CD4-positive, alpha-beta memory T cell (primary cell): ENCODE data around the gene PABPC1L. TPM values are rescaled to one million over a fixed set of nuclear protein-coding genes. Genes with fewer than 3 reads are reported as not detected.
A peak's percentile ranks its signal among the peaks of the same experiment; 100 is the strongest.
"Not testable (repeated sequence)": the region's sequence is repeated elsewhere in the genome, so short reads cannot be mapped to it uniquely, and the experiment has no call there.

Experiments used
- CTCF ChIA-PET: fragments of 350-600 bp; sonication (Branson Sonifier 250); formaldehyde crosslinking; loops from one replicate; lab custom pipeline; 2021; ENCODE audit warnings: inconsistent platforms; ENCODE audit not compliant: partially characterized antibody; lab: Charles Lee
- POLR2A ChIA-PET: fragments of 350-600 bp; sonication (Branson Sonifier 250); formaldehyde crosslinking; loops from one replicate; lab custom pipeline; 2021; ENCODE audit not compliant: partially characterized antibody; lab: Charles Lee
- DNase-seq, 5 donors: peaks; one replicate each; pipeline versions ENCODE4 v3.0.0 to v3.0.0-alpha.2; 2020 to 2022; ENCODE audit warnings: mixed read lengths in 1 of 5
- H3K27ac ChIP-seq: one replicate; pipeline ENCODE4 v1.7.0; 2013; ENCODE audit warnings: low read depth, low read length
- H3K27me3 ChIP-seq: 2 replicates; pipeline ENCODE4 v1.7.0; 2013; ENCODE audit warnings: mild to moderate bottlenecking, low read length, moderate library complexity; ENCODE audit not compliant: insufficient read depth
- H3K36me3 ChIP-seq: 2 replicates; pipeline ENCODE4 v1.7.0; 2013; ENCODE audit warnings: mild to moderate bottlenecking, low read length, moderate library complexity; ENCODE audit not compliant: insufficient read depth
- H3K4me1 ChIP-seq: 2 replicates; pipeline ENCODE4 v1.7.0; 2013; ENCODE audit warnings: mild to moderate bottlenecking, low read length, moderate library complexity; ENCODE audit not compliant: insufficient read depth
- H3K4me3 ChIP-seq, 2 donors: one replicate each; pipeline ENCODE4 v1.7.0; 2013; ENCODE audit warnings: low read length in 2 of 2, mild to moderate bottlenecking in 1 of 2
- H3K9me3 ChIP-seq, 2 donors: one replicate each; pipeline ENCODE4 v1.7.0; 2013; ENCODE audit warnings: low read length in 2 of 2, control low read depth in 1 of 2; ENCODE audit not compliant: control insufficient read depth in 1 of 2
- H3K27ac Mint-ChIP-seq, 7 donors: one replicate each; pipeline ENCODE4 v1.8.0; 2020 to 2021; ENCODE audit warnings: mixed read lengths in 7 of 7, mild to moderate bottlenecking in 6 of 7, inconsistent platforms in 3 of 7, moderate library complexity in 3 of 7
- H3K27me3 Mint-ChIP-seq, 2 donors: one replicate each; pipeline ENCODE4 v1.8.0; 2020 to 2021; ENCODE audit warnings: mixed read lengths in 2 of 2
- H3K36me3 Mint-ChIP-seq, 2 donors: one replicate each; pipeline ENCODE4 v1.8.0; 2020 to 2021; ENCODE audit warnings: mixed read lengths in 2 of 2, inconsistent platforms in 1 of 2, mild to moderate bottlenecking in 1 of 2
- H3K4me1 Mint-ChIP-seq, 4 donors: one replicate each; pipeline ENCODE4 v1.8.0; 2020 to 2021; ENCODE audit warnings: mixed read lengths in 4 of 4, mild to moderate bottlenecking in 1 of 4
- H3K4me3 Mint-ChIP-seq, 8 donors: one replicate each; pipeline ENCODE4 v1.8.0; 2020 to 2021; ENCODE audit warnings: mixed read lengths in 8 of 8, mild to moderate bottlenecking in 7 of 8, moderate library complexity in 6 of 8, inconsistent platforms in 3 of 8
- H3K9me3 Mint-ChIP-seq, 8 donors: one replicate each; pipeline ENCODE4 v1.8.0; 2020 to 2021; ENCODE audit warnings: mixed read lengths in 8 of 8, mild to moderate bottlenecking in 5 of 8, inconsistent platforms in 3 of 8, moderate library complexity in 1 of 8
- intact Hi-C: fragments of 100-400 bp; cut with micrococcal nuclease; formaldehyde crosslinking; loops from one replicate; pipeline ENCODE4 v1.15.1; 2023
- polyA plus RNA-seq, 2 donors: library from polyadenylated mRNA; unstranded; fragments of 300-500 nt; fragmentation: Illumina TruSeq; gene quantifications; one replicate each; pipeline ENCODE4 v1.2.3, GENCODE V29; 2021
- total RNA-seq, 2 experiments: library from RNA; stranded (reverse); gene quantifications; one replicate each; pipeline ENCODE4 v1.2.3, GENCODE V29; 2021

Gene PABPC1L
- total RNA-seq (10 to 100 TPM; 46.5 to 50.0 TPM), polyA plus RNA-seq (under 1 TPM in 1 of 2 donors, not detected in 1; 0.42 TPM)

GRCh38 chr20:44909872-44910689 is at the start of gene PABPC1L:
TSS of gene PABPC1L (plus strand) at chr20:44910060. CDS start at chr20:44910144, 84 bp downstream.
- H3K27me3 ChIP-seq, result no peaks in the 10 kb centered on the region
- ChIA-PET CTCF (interaction anchor here (0.9 to 4.3 kb wide), 6 partner anchors 10 to 186 kb away, joined by 3 to 32 read pairs (median 3); partner anchors contain the start of gene STK4), POLR2A (interaction anchor here (0.8 to 3.5 kb wide), 11 partner anchors 14 to 185 kb away, joined by 3 to 22 read pairs (median 6); partner anchors contain the start of gene YWHAB)
- H3K9me3 ChIP-seq, result no peaks in the 10 kb centered on the region
- peak; percentile 68 to 83 (median 71) for DNase-seq
- peaks cover 32% of the 10 kb centered on the region for H3K36me3 ChIP-seq
- Mint-ChIP-seq H3K4me3 (peak within 1 kb of the TSS; percentile 82 to 92 (median 86)), H3K4me1 (peaks cover 14 to 45% (median 30%) of the 10 kb centered on the region in 4 donors), H3K27ac (peak within 1 kb of the TSS; percentile 29 to 86 (median 74)), H3K27me3 (no peaks in the 10 kb centered on the region), H3K36me3 (peaks cover 23 to 53% of the 10 kb centered on the region in 2 donors), H3K9me3 (no peaks in the 10 kb centered on the region)
- H3K4me3 ChIP-seq, result peak within 1 kb of the TSS; percentile 42 to 61
- H3K4me1 ChIP-seq, result peaks cover 19% of the 10 kb centered on the region
- peak within 1 kb of the TSS; percentile 40 for H3K27ac ChIP-seq
- intact Hi-C loops, result loop anchor here (1.0 to 5.0 kb wide), 3 partner anchors 22 to 102 kb away; partner anchors contain the start of gene STK4

GRCh38 chr20:44861531-44862006 is 48.3 kb upstream of the PABPC1L start:
- Histone ChIP-seq H3K27ac (no peak overlapping the region), H3K27me3 (no peaks in the 10 kb centered on the region), H3K36me3 (no peaks in the 10 kb centered on the region), H3K9me3 (no peaks in the 10 kb centered on the region), H3K4me3 (no peak overlapping the region), H3K4me1 (no peaks in the 10 kb centered on the region)
- POLR2A ChIA-PET, result no interaction called here
- Mint-ChIP-seq H3K27me3 (no peaks in the 10 kb centered on the region), H3K27ac (peak overlapping the region in 1 of 7 donors; percentile 57), H3K9me3 (no peaks in the 10 kb centered on the region), H3K4me3 (no peak overlapping the region), H3K36me3 (no peaks in the 10 kb centered on the region), H3K4me1 (peaks cover 0 to 6% (median 2%) of the 10 kb centered on the region in 4 donors)
- CTCF ChIA-PET, result no interaction called here
- intact Hi-C loops, result no loop called here
- DNase-seq, result no peak

GRCh38 chr20:44862286-44862685 is 47.6 kb upstream of the PABPC1L start:
- H3K27me3 ChIP-seq, result no peaks in the 10 kb centered on the region
- H3K36me3 ChIP-seq, result no peaks in the 10 kb centered on the region
- H3K4me3 ChIP-seq, result no peak overlapping the region
- intact Hi-C loops, result no loop called here
- CTCF ChIA-PET, result interaction anchor here (0.7 kb wide), 1 partner anchor 57 kb away, joined by 3 read pairs; no protein-coding TSS in a partner anchor
- POLR2A ChIA-PET, result no interaction called here
- H3K9me3 ChIP-seq, result no peaks in the 10 kb centered on the region
- Mint-ChIP-seq H3K27ac (peak overlapping the region in 2 of 7 donors; percentile 16 to 34), H3K4me3 (no peak overlapping the region), H3K36me3 (no peaks in the 10 kb centered on the region), H3K4me1 (peaks cover 3 to 8% (median 4%) of the 10 kb centered on the region in 4 donors), H3K9me3 (no peaks in the 10 kb centered on the region), H3K27me3 (peaks cover 2% of the 10 kb centered on the region in 2 donors)
- no peak for DNase-seq
- H3K27ac ChIP-seq, result no peak overlapping the region
- H3K4me1 ChIP-seq, result no peaks in the 10 kb centered on the region

- H3K27ac Mint-ChIP-seq, H3K36me3 ChIP-seq, H3K27me3 Mint-ChIP-seq, POLR2A ChIA-PET, H3K4me3 ChIP-seq, H3K27ac ChIP-seq, H3K4me1 ChIP-seq, intact Hi-C loops, H3K9me3 ChIP-seq, H3K27me3 ChIP-seq, H3K36me3 Mint-ChIP-seq, DNase-seq, H3K9me3 Mint-ChIP-seq, H3K4me3 Mint-ChIP-seq: not testable (repeated sequence)
- peaks cover 7 to 12% (median 10%) of the 10 kb centered on the region in 4 donors for H3K4me1 Mint-ChIP-seq
- CTCF ChIA-PET, result interaction anchor here (1.3 kb wide), 1 partner anchor 179 kb away, joined by 4 read pairs; no protein-coding TSS in a partner anchor
Measured at GRCh38 chr20:44863365-44864084, 46.3 kb upstream of the PABPC1L start.

- POLR2A ChIA-PET, result not testable (repeated sequence)
- peaks cover 3 to 10% (median 9%) of the 10 kb centered on the region in 4 donors for H3K4me1 Mint-ChIP-seq
Measured at GRCh38 chr20:44864493-44864892, 45.4 kb upstream of the PABPC1L start.

GRCh38 chr20:44866703-44867335 is 43.0 kb upstream of the PABPC1L start:
- H3K27ac Mint-ChIP-seq, result peak overlapping the region in 2 of 7 donors; percentile 29 to 65
- Histone ChIP-seq H3K36me3 (no peaks in the 10 kb centered on the region), H3K27ac (no peak overlapping the region), H3K27me3 (peaks cover 3% of the 10 kb centered on the region), H3K4me3 (no peak overlapping the region), H3K9me3 (no peaks in the 10 kb centered on the region), H3K4me1 (peaks cover 4% of the 10 kb centered on the region)
- ChIA-PET CTCF (interaction anchor here (0.6 to 1.8 kb wide), 10 partner anchors 9 to 183 kb away, joined by 3 to 16 read pairs (median 5); no protein-coding TSS in a partner anchor), POLR2A (no interaction called here)
- intact Hi-C loops, result loop anchor here (1.0 to 2.0 kb wide), 5 partner anchors 120 to 652 kb away; no protein-coding TSS in a partner anchor
- peaks cover 3 to 10% (median 9%) of the 10 kb centered on the region in 4 donors for H3K4me1 Mint-ChIP-seq
- no peaks in the 10 kb centered on the region for H3K36me3 Mint-ChIP-seq
- H3K4me3 Mint-ChIP-seq, result peak overlapping the region in 7 of 8 donors; percentile 57 to 82 (median 74)
- no peak for DNase-seq
- H3K27me3 Mint-ChIP-seq, result peaks cover 5 to 6% of the 10 kb centered on the region in 2 donors
- H3K9me3 Mint-ChIP-seq, result no peaks in the 10 kb centered on the region

More at GRCh38 chr20:44864493-44864892, 45.4 kb upstream of the PABPC1L start:
- H3K4me1 ChIP-seq, H3K27ac Mint-ChIP-seq, H3K9me3 ChIP-seq, H3K27me3 Mint-ChIP-seq, H3K4me3 ChIP-seq, DNase-seq, intact Hi-C loops, H3K27ac ChIP-seq, H3K36me3 ChIP-seq, H3K9me3 Mint-ChIP-seq, H3K27me3 ChIP-seq, CTCF ChIA-PET, H3K4me3 Mint-ChIP-seq, H3K36me3 Mint-ChIP-seq: not testable (repeated sequence)
